GM21381 (cell line): ENCODE results near the gene ITPKA.
"Not testable (repeated sequence)": the region's sequence is repeated elsewhere in the genome, so short reads cannot be mapped to it uniquely, and the experiment has no call there.

Experiments used
- ATAC-seq: cut with Tn5 transposase; IDR thresholded peaks from one replicate; pipeline ENCODE4 v1.9.1; 2021; ENCODE audit warnings: mild to moderate bottlenecking, moderate library complexity; ENCODE audit not compliant: unreplicated experiment

The ITPKA gene

GRCh38 chr15:41493205-41493901 is at the start of gene ITPKA:
ITPKA (plus strand) TSS chr15:41493874; CDS start chr15:41493928, 54 bp downstream.
- peak; percentile 62 for ATAC-seq

- no peak for ATAC-seq
These were observed 48.3 kb upstream of the ITPKA start for GRCh38 chr15:41445399-41445798.

GRCh38 chr15:41462084-41462795 is 31.4 kb upstream of the ITPKA start:
- ATAC-seq: no peak

DNA sequence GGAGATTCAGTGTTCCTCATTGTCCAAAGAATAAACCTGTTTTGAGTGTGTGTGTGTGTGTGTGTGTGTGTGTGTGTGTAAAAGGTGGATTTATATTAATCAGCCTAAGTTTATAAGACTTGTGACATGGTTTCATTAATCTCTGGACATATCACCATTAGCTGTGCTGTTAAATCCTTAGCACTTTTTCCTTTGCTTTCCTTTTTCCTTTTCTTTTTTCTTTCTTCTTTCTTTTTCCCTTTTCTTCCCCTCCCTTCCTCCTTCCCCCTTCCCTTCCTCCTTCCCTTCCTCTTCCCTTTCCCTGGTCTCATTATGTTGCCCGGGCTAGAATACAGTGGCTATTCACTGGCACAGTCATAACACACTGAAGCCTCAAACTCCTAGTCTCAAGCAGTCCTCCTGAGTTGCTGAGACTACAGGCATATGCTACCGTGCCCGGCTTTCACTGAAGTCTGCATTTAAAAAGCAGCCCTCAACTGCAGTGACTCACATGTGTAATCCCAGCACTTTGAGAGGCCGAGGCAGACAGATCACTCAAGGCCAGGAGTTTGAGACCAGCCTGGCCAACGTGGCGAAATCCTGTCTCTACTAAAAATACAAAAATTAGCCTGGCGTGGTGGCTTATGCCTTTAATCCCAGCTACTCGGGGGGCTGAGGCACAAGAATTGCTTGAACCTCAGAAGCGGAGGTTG is 28.6 kb upstream of the ITPKA start:
- no peak for ATAC-seq

DNA sequence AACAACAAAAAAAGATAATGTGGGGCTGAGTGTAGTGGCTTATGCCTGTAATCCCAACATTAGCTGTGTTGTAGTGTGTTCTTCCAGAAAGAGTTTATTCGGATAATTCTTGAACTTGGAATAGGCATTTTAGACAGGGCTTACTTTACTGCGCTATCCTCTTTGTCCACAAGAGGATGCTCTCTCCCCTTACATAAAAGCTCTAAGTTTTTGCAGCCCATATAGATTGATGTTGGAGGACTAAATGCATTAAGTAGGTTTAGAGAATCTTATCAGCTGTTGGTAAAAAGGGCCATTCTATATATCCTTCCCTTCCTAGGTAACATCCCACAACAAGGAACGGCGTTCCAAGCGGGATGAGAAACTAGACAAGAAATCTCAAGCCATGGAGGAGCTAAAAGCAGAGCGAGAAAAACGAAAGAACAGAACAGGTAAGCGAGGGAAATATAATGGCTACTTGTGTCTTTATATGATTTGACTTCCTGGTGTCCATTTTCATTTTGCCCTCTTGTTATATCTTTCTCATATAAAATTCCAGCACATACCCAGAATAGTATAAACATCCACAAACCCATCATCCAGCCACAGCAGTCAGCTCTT is 27.8 kb upstream of the ITPKA start:
- no peak for ATAC-seq

DNA sequence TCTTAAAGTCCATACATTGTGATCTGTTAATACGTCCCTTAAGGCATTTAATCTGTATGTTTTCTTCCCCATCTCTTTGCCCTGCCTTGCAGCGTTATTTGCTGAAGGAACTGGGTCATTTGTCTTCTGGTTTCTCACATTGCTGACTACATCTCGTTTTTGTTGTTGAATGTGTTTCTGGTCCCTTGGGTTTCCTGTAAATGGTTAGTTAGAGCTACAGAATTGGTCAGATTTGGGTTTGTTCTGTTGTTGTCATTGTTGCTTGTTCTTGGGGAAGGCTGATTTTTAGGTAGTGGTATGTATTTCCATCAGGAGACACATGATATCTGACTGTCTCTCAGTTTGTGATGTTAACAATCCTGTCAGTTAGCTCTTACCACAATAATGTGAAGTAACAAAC is 27.0 kb upstream of the ITPKA start:
- no peak for ATAC-seq

- not testable (repeated sequence) for ATAC-seq
These were observed 24.0 kb upstream of the ITPKA start for GRCh38 chr15:41469644-41470043.

- no peak for ATAC-seq
These were observed 20.3 kb upstream of the ITPKA start for GRCh38 chr15:41473418-41473817.

- no peak for ATAC-seq
These were observed 19.2 kb upstream of the ITPKA start for GRCh38 chr15:41474436-41474835.

- no peak for ATAC-seq
These were observed 18.7 kb upstream of the ITPKA start for GRCh38 chr15:41474941-41475340.

- ATAC-seq: no peak
These were observed 17.1 kb upstream of the ITPKA start for GRCh38 chr15:41476416-41477048.

DNA sequence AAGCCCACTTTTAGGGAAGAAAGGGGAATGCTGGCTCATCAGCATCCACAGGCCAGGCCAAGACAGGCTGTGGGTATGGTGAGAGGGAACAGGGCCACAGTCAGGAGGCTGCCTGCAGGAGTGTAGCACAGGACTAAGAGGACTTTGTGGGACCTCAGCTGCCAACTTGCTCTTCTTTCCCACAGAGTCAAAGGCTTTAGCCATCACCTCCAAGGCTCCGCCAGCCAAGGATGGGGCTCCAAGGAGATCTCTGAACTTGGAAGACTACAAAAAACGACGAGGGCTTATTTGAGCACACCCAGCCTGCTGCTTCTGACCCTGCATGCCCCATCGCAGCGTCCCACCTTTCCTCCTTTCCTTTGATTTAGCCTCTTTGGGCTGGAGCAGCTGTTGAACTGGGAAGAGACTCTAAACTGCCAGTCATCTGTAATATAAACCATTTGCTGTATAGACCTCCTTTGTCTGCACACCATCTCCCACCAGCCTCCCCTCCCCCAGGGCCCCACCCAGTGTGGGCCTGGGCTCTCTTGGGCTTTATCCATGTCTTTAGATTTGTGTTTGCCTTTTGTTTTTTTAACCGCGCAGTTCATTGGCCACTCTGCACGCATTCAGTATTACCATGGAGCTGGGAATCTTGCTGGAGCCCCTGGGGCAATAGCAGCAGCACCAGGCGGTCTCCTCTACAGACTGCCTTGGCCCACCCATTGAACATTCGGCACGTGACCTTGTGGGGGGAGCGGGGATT is 13.1 kb upstream of the ITPKA start:
- no peak for ATAC-seq

- no peak for ATAC-seq
These were observed 11.4 kb upstream of the ITPKA start for GRCh38 chr15:41482110-41482877.

DNA sequence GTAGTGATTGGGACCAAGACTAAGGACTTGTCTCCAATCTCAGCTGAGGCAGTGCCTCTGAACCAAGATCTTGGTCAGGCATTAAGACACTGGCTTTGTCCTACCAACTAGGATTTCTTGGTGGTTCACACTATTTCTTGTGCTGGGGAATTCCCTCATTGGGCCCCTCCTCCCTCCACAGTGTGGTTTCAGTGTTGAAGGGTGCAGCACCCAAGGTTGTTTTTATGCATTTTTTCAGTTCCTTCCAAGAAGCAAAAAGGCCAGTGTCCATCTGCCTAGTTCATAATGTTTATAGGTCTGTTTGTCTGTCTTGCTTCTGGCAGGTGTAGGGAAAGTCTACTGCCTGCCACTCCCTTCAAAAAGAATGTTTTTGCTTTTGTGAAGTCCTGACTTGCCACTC is 10.6 kb upstream of the ITPKA start:
- peak; percentile 66 for ATAC-seq

GRCh38 chr15:41483519-41483918 is 10.2 kb upstream of the ITPKA start:
- ATAC-seq: peak; percentile 7

GRCh38 chr15:41484937-41485625 is 8.6 kb upstream of the ITPKA start:
- no peak for ATAC-seq

- ATAC-seq: no peak
These were observed 7.4 kb upstream of the ITPKA start for GRCh38 chr15:41486286-41486685.

DNA sequence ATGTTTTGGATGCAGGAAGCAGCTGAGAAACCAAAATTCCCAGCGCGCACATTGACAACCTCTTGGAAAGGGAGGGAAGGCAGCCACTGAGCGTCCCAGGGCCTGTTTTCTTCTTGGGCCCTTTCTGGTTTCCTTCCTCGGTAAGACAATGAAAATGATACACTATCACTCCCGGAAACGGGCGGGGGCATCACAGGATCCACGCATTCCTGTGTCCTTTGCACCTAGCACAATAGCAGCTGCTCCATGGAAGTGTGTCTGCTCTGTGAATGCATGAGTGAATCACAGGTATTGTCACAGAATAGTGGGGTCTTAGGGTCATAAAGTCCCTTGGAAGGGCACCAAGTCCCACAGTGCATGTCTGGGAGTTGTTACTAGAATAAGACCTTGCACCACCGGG is 6.3 kb upstream of the ITPKA start:
- no peak for ATAC-seq

- ATAC-seq: no peak
These were observed 5.9 kb upstream of the ITPKA start for GRCh38 chr15:41487802-41488201.
